ENCODE measurements around the gene SMIM9. TPM values are rescaled to one million over a fixed set of nuclear protein-coding genes. Genes with fewer than 3 reads are reported as not detected.
A peak's percentile ranks its signal among the peaks of the same experiment; 100 is the strongest.

The SMIM9 gene
- total RNA-seq, 1 donor from 2014 or later: not detected

- H3K27ac ChIP-seq: no peak overlapping the region
- H3K4me1 ChIP-seq: no peaks in the 10 kb centered on the region
- DNase-seq (no peak), ATAC-seq (no peak)
- intact Hi-C loops (cut with DNase I): no loop called here
- no peaks in the 10 kb centered on the region for H3K9me3 ChIP-seq
- H3K36me3 ChIP-seq: peaks cover 15% of the 10 kb centered on the region
- H3K4me3 ChIP-seq: no peak overlapping the region
- TF ChIP-seq, protein P1, sequence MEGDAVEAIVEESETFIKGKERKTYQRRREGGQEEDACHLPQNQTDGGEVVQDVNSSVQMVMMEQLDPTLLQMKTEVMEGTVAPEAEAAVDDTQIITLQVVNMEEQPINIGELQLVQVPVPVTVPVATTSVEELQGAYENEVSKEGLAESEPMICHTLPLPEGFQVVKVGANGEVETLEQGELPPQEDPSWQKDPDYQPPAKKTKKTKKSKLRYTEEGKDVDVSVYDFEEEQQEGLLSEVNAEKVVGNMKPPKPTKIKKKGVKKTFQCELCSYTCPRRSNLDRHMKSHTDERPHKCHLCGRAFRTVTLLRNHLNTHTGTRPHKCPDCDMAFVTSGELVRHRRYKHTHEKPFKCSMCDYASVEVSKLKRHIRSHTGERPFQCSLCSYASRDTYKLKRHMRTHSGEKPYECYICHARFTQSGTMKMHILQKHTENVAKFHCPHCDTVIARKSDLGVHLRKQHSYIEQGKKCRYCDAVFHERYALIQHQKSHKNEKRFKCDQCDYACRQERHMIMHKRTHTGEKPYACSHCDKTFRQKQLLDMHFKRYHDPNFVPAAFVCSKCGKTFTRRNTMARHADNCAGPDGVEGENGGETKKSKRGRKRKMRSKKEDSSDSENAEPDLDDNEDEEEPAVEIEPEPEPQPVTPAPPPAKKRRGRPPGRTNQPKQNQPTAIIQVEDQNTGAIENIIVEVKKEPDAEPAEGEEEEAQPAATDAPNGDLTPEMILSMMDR (IDR thresholded peaks at IDR 0.05): no peak
- H3K27me3 ChIP-seq: no peaks in the 10 kb centered on the region
Observed at GRCh38 chrX:154780968-154781367, 53.5 kb downstream of the SMIM9 start.

GRCh38 chrX:154779261-154779660, 55.2 kb downstream of the SMIM9 start:
- no peaks in the 10 kb centered on the region for H3K9me3 ChIP-seq
- no peak overlapping the region for H3K27ac ChIP-seq
- intact Hi-C loops (cut with DNase I): no loop called here
- TF ChIP-seq, protein P1 (IDR thresholded peaks at IDR 0.05): no peak
- ATAC-seq (no peak), DNase-seq (no peak)
- no peak overlapping the region for H3K4me3 ChIP-seq
- H3K27me3 ChIP-seq: no peaks in the 10 kb centered on the region
- H3K4me1 ChIP-seq: no peaks in the 10 kb centered on the region
- peaks cover 29% of the 10 kb centered on the region for H3K36me3 ChIP-seq

GRCh38 chrX:154776753-154777152, 57.7 kb downstream of the SMIM9 start:
- Histone ChIP-seq H3K27me3 (no peaks in the 10 kb centered on the region), H3K27ac (no peak overlapping the region), H3K36me3 (peaks cover 38% of the 10 kb centered on the region), H3K9me3 (no peaks in the 10 kb centered on the region), H3K4me3 (no peak overlapping the region), H3K4me1 (no peaks in the 10 kb centered on the region)
- DNase-seq (no peak), ATAC-seq (no peak)
- intact Hi-C loops (cut with DNase I): no loop called here
- TF ChIP-seq, protein P1 (IDR thresholded peaks at IDR 0.05): no peak

DNA sequence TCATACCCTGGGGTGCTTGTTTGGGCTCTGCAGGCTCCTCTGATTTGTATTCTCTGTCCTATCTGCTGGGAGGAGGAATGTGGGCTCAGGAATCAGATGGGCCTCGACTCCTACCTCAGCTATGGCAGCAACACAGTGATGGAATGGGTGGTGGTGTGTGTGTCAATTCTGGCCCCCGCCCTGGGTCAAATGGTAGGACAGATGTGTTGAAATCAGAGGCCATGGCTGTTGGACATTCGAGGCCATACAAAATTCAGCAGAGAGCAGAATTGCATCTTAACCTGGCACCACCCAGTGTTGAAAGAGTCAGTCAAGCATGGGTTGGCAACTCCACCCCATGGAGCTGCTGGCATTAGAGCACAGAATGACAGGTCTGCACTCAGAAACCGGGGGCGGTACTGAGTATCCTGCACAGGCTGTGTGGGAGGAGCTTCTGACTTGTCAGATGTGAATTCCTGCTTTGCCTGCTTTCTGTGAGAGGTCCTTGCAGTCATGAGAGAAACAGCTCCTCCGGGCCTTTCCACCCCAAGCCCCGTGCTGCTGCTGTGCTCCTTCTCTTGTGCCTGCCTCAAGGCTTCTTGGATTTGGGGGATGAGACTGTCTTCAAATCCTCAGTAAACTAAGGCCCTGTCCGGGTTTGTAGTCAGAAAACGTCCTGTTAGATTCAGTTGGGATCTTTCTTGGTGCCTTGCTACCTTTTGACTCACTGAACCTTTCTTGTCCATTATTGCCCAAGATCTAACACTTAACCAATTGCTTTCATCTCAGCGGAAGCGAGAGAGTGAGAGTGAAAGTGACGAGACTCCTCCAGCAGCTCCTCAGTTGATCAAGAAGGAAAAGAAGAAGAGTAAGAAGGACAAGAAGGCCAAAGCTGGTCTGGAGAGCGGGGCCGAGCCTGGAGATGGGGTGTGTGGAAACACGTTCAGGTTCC, 58.8 kb downstream of the SMIM9 start:
- ATAC-seq: peak; percentile 75
- peaks cover 42% of the 10 kb centered on the region for H3K36me3 ChIP-seq
- intact Hi-C loops (cut with DNase I): no loop called here
- TF ChIP-seq, protein P1 (IDR thresholded peaks at IDR 0.05): no peak
- H3K9me3 ChIP-seq: no peaks in the 10 kb centered on the region
- DNase-seq: no peak
- no peak overlapping the region for H3K27ac ChIP-seq
- no peaks in the 10 kb centered on the region for H3K27me3 ChIP-seq
- H3K4me1 ChIP-seq: no peaks in the 10 kb centered on the region
- no peak overlapping the region for H3K4me3 ChIP-seq

- intact Hi-C loops (cut with DNase I): no loop called here
- no peak overlapping the region for H3K4me3 ChIP-seq
- H3K9me3 ChIP-seq: no peaks in the 10 kb centered on the region
- no peak overlapping the region for H3K27ac ChIP-seq
- TF ChIP-seq, protein P1 (IDR thresholded peaks at IDR 0.05): no peak
- ATAC-seq (no peak), DNase-seq (no peak)
- H3K27me3 ChIP-seq: no peaks in the 10 kb centered on the region
- no peaks in the 10 kb centered on the region for H3K4me1 ChIP-seq
- H3K36me3 ChIP-seq: peaks cover 47% of the 10 kb centered on the region
Observed at GRCh38 chrX:154774622-154775021, 59.8 kb downstream of the SMIM9 start.

Other genes with a start within 250 kb of the SMIM9 start
- gene CTAG1A, start 249.5 kb downstream of the SMIM9 start, total RNA-seq: not detected
- gene CTAG1B, start 215.4 kb downstream of the SMIM9 start, total RNA-seq: not detected
- not detected for gene CTAG2, start 181.1 kb downstream of the SMIM9 start, total RNA-seq
- gene GAB3, start 83.6 kb downstream of the SMIM9 start, total RNA-seq: 12.9 TPM
- 28.7 TPM for gene DKC1, start 71.8 kb downstream of the SMIM9 start, total RNA-seq
- gene MPP1, start 29.2 kb downstream of the SMIM9 start, total RNA-seq: 45.3 TPM
- 42.9 TPM for gene F8A1, start 51.7 kb upstream of the SMIM9 start, total RNA-seq
- gene F8, start 188.1 kb upstream of the SMIM9 start, total RNA-seq: 12.7 TPM
- gene FUNDC2, start 192.2 kb upstream of the SMIM9 start, total RNA-seq: 79.1 TPM
- gene CMC4, start 236.5 kb upstream of the SMIM9 start, total RNA-seq: 6.6 TPM
- gene MTCP1, start 236.5 kb upstream of the SMIM9 start, total RNA-seq: 16.8 TPM
- gene BRCC3, start 236.8 kb upstream of the SMIM9 start, total RNA-seq: 16.7 TPM

Data from upper lobe of right lung (tissue), 1 donor.